GM19193 (cell line): ENCODE measurements around the gene TMEM250.

Experiments
- POLR2A ChIP-seq: IDR thresholded peaks from 4 replicates; pipeline ENCODE4 v1.6.1; 2011; ENCODE audit not compliant: insufficient read depth, insufficient read length; ENCODE audit errors: extremely low read depth

TMEM250 gene

GRCh38 chr9:136151214-136151804, 32.6 kb upstream of the TMEM250 start:
- no peak for TF ChIP-seq POLR2A

GRCh38 chr9:136149853-136150252, 31.2 kb upstream of the TMEM250 start:
- TF ChIP-seq POLR2A: no peak

- TF ChIP-seq POLR2A: no peak
These were observed 30.7 kb upstream of the TMEM250 start for GRCh38 chr9:136149337-136149736.

GRCh38 chr9:136148766-136149165, 30.1 kb upstream of the TMEM250 start:
- no peak for TF ChIP-seq POLR2A

GRCh38 chr9:136147890-136148714, 29.4 kb upstream of the TMEM250 start:
- TF ChIP-seq POLR2A: no peak

- TF ChIP-seq POLR2A: no peak
These were observed 28.6 kb upstream of the TMEM250 start for GRCh38 chr9:136147038-136147889.

- no peak for TF ChIP-seq POLR2A
These were observed 27.7 kb upstream of the TMEM250 start for GRCh38 chr9:136146126-136147037.

- no peak for TF ChIP-seq POLR2A
These were observed 26.9 kb upstream of the TMEM250 start for GRCh38 chr9:136145580-136145979.

GRCh38 chr9:136144450-136144849, 25.8 kb upstream of the TMEM250 start:
- no peak for TF ChIP-seq POLR2A

GRCh38 chr9:136143215-136144001, 24.7 kb upstream of the TMEM250 start:
- TF ChIP-seq POLR2A: no peak

- no peak for TF ChIP-seq POLR2A
These were observed 24.2 kb upstream of the TMEM250 start for GRCh38 chr9:136142859-136143214.

GRCh38 chr9:136142414-136142796, 23.7 kb upstream of the TMEM250 start:
- no peak for TF ChIP-seq POLR2A

GRCh38 chr9:136141682-136142413, 23.2 kb upstream of the TMEM250 start:
- no peak for TF ChIP-seq POLR2A

GRCh38 chr9:136140966-136141365, 22.3 kb upstream of the TMEM250 start:
- no peak for TF ChIP-seq POLR2A

- no peak for TF ChIP-seq POLR2A
These were observed 21.4 kb upstream of the TMEM250 start for GRCh38 chr9:136140046-136140445.
